GM23248 (cell line): ENCODE results near the gene PPL.

Experiments
- EZH2 ChIP-seq: fragments of 200-600 bp; sonication (generic); IDR thresholded peaks from 2 replicates; pipeline ENCODE4 v1.6.1; 2018; ENCODE audit warnings: antibody characterized with exemption, mild to moderate bottlenecking; ENCODE audit not compliant: insufficient read depth, poor library complexity, severe bottlenecking
- EZH2phosphoT487 ChIP-seq: fragments of 200-600 bp; sonication (generic); IDR thresholded peaks from 2 replicates; pipeline ENCODE4 v1.6.1; 2018; ENCODE audit warnings: antibody characterized with exemption, moderate library complexity, mild to moderate bottlenecking, low read depth; ENCODE audit not compliant: insufficient read depth

GRCh38 chr16:4933433-4933832 is 3.5 kb downstream of the PPL start:
- TF ChIP-seq EZH2 = no peak
- TF ChIP-seq EZH2phosphoT487 = no peak
